ENCODE measurements around the gene CKS1B.

Gene CKS1B

GRCh38 chr1:154945160-154945961 lies 29.1 kb upstream of the CKS1B start:
- no peak for TF ChIP-seq ZFP3 (CRISPR knock-in tag; IDR thresholded peaks at IDR 0.05)
- no peak for TF ChIP-seq PPARA (CRISPR knock-in tag; IDR thresholded peaks at IDR 0.05; ENCODE audit: borderline replicate concordance)
- no peak for TF ChIP-seq ZNF8 (CRISPR knock-in tag; IDR thresholded peaks at IDR 0.05)
- TF ChIP-seq PATZ1 (CRISPR knock-in tag; IDR thresholded peaks at IDR 0.05; ENCODE audit: borderline replicate concordance), result no peak
- TF ChIP-seq OSR1 (CRISPR knock-in tag; IDR thresholded peaks at IDR 0.05), result no peak
- TF ChIP-seq SNAI2 (CRISPR knock-in tag; IDR thresholded peaks at IDR 0.05), result no peak
- no peak for TF ChIP-seq ESRRG (CRISPR knock-in tag; IDR thresholded peaks at IDR 0.05)
- TF ChIP-seq ARNTL (CRISPR knock-in tag; IDR thresholded peaks at IDR 0.05; ENCODE audit: borderline replicate concordance, low read depth), result no peak
- TF ChIP-seq CSRNP3 (CRISPR knock-in tag; IDR thresholded peaks at IDR 0.05), result no peak
- TF ChIP-seq ZNF70 (CRISPR knock-in tag; IDR thresholded peaks at IDR 0.05), result no peak
- no peak for TF ChIP-seq TCF4 (CRISPR knock-in tag; IDR thresholded peaks at IDR 0.05; ENCODE audit: borderline replicate concordance)
- no peak for TF ChIP-seq GLIS3 (CRISPR knock-in tag; IDR thresholded peaks at IDR 0.05)
- TF ChIP-seq, protein P1, sequence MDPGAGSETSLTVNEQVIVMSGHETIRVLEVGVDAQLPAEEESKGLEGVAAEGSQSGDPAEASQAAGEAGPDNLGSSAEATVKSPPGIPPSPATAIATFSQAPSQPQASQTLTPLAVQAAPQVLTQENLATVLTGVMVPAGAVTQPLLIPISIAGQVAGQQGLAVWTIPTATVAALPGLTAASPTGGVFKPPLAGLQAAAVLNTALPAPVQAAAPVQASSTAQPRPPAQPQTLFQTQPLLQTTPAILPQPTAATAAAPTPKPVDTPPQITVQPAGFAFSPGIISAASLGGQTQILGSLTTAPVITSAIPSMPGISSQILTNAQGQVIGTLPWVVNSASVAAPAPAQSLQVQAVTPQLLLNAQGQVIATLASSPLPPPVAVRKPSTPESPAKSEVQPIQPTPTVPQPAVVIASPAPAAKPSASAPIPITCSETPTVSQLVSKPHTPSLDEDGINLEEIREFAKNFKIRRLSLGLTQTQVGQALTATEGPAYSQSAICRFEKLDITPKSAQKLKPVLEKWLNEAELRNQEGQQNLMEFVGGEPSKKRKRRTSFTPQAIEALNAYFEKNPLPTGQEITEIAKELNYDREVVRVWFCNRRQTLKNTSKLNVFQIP (CRISPR knock-in tag; IDR thresholded peaks at IDR 0.05; ENCODE audit: borderline replicate concordance, low read depth), result no peak
- no peak for TF ChIP-seq ISL1 (CRISPR knock-in tag; IDR thresholded peaks at IDR 0.05)
- no peak for TF ChIP-seq ZNF565 (CRISPR knock-in tag; conservative IDR thresholded peaks at IDR 0.05; ENCODE audit: low read depth)
- no peak for TF ChIP-seq CREB5 (CRISPR knock-in tag; IDR thresholded peaks at IDR 0.05; ENCODE audit: low read depth)
- TF ChIP-seq CSDC2 (CRISPR knock-in tag; IDR thresholded peaks at IDR 0.05), result no peak
- no peak for TF ChIP-seq RARB (CRISPR knock-in tag; IDR thresholded peaks at IDR 0.05)
- no peak for TF ChIP-seq TOX (CRISPR knock-in tag; IDR thresholded peaks at IDR 0.05; ENCODE audit: borderline replicate concordance)
- TF ChIP-seq, protein P2, sequence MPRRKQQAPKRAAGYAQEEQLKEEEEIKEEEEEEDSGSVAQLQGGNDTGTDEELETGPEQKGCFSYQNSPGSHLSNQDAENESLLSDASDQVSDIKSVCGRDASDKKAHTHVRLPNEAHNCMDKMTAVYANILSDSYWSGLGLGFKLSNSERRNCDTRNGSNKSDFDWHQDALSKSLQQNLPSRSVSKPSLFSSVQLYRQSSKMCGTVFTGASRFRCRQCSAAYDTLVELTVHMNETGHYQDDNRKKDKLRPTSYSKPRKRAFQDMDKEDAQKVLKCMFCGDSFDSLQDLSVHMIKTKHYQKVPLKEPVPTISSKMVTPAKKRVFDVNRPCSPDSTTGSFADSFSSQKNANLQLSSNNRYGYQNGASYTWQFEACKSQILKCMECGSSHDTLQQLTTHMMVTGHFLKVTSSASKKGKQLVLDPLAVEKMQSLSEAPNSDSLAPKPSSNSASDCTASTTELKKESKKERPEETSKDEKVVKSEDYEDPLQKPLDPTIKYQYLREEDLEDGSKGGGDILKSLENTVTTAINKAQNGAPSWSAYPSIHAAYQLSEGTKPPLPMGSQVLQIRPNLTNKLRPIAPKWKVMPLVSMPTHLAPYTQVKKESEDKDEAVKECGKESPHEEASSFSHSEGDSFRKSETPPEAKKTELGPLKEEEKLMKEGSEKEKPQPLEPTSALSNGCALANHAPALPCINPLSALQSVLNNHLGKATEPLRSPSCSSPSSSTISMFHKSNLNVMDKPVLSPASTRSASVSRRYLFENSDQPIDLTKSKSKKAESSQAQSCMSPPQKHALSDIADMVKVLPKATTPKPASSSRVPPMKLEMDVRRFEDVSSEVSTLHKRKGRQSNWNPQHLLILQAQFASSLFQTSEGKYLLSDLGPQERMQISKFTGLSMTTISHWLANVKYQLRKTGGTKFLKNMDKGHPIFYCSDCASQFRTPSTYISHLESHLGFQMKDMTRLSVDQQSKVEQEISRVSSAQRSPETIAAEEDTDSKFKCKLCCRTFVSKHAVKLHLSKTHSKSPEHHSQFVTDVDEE (CRISPR knock-in tag; IDR thresholded peaks at IDR 0.05), result no peak
- ATAC-seq, result no peak

- TF ChIP-seq GLIS3 (CRISPR knock-in tag; IDR thresholded peaks at IDR 0.05) (no peak), BACH2 (CRISPR knock-in tag; IDR thresholded peaks at IDR 0.05; ENCODE audit: borderline replicate concordance) (no peak), SNAI2 (CRISPR knock-in tag; IDR thresholded peaks at IDR 0.05) (no peak), ZFP3 (CRISPR knock-in tag; IDR thresholded peaks at IDR 0.05) (no peak), RARB (CRISPR knock-in tag; IDR thresholded peaks at IDR 0.05) (no peak), TOX (CRISPR knock-in tag; IDR thresholded peaks at IDR 0.05; ENCODE audit: borderline replicate concordance) (no peak), CSDC2 (CRISPR knock-in tag; IDR thresholded peaks at IDR 0.05) (no peak), ESRRG (CRISPR knock-in tag; IDR thresholded peaks at IDR 0.05) (no peak), ZC3H10 (CRISPR knock-in tag; IDR thresholded peaks at IDR 0.05) (no peak), OSR1 (CRISPR knock-in tag; IDR thresholded peaks at IDR 0.05) (no peak)
- TF ChIP-seq, protein P1 (CRISPR knock-in tag; IDR thresholded peaks at IDR 0.05; ENCODE audit: borderline replicate concordance, low read depth), result no peak
- TF ChIP-seq, protein P2 (CRISPR knock-in tag; IDR thresholded peaks at IDR 0.05), result no peak
- no peak for ATAC-seq
These were observed 28.3 kb upstream of the CKS1B start for GRCh38 chr1:154945962-154946850.
